SU-DHL-6 (cell line): ENCODE results near the gene FSTL1.

Experiments
- EZH2phosphoT487 ChIP-seq: fragments of 200-600 bp; sonication (generic), shearing (Covaris generic); conservative IDR thresholded peaks from 2 replicates; pipeline ENCODE4 v1.6.1; 2018; ENCODE audit warnings: mild to moderate bottlenecking, antibody characterized with exemption, low read length, moderate library complexity, mixed read lengths
- TF ChIP-seq, protein P1 (sequence below): fragments of 200-600 bp; sonication (generic); IDR thresholded peaks from one replicate; pipeline ENCODE4 v1.5.1; 2017; ENCODE audit warnings: antibody characterized with exemption, mild to moderate bottlenecking, low read length, moderate library complexity; ENCODE audit not compliant: insufficient read depth, poor library complexity, severe bottlenecking

DNA sequence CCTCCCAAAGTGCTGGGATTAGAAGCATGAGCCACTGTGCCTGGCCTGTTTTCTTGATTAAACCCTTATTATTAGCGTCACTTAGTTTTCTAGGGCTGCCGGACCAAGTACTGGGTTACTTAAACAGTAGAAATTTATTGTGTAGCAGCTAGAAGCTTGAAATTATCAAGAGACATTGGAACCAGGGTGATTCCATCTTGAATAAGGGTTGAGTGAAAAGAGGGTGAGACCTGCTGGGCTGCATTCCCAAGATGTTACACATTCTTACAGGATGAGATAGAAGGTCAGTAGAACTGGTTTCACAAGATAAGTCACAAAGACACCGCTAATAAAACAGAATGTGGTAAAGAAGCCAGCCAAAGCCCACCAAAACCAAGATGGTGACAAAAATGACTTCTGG is 18.6 kb upstream of the FSTL1 start:
- TF ChIP-seq, protein P1, sequence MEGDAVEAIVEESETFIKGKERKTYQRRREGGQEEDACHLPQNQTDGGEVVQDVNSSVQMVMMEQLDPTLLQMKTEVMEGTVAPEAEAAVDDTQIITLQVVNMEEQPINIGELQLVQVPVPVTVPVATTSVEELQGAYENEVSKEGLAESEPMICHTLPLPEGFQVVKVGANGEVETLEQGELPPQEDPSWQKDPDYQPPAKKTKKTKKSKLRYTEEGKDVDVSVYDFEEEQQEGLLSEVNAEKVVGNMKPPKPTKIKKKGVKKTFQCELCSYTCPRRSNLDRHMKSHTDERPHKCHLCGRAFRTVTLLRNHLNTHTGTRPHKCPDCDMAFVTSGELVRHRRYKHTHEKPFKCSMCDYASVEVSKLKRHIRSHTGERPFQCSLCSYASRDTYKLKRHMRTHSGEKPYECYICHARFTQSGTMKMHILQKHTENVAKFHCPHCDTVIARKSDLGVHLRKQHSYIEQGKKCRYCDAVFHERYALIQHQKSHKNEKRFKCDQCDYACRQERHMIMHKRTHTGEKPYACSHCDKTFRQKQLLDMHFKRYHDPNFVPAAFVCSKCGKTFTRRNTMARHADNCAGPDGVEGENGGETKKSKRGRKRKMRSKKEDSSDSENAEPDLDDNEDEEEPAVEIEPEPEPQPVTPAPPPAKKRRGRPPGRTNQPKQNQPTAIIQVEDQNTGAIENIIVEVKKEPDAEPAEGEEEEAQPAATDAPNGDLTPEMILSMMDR, result no peak
- no peak for TF ChIP-seq EZH2phosphoT487
